Measurements from ENCODE around the gene USP8. TPM values are rescaled to one million over a fixed set of nuclear protein-coding genes. Genes with fewer than 3 reads are reported as not detected.

USP8 gene
- total RNA-seq, 6 donors from 2014 or later = 21.8 to 65.4 (median 53.2) TPM

GRCh38 chr15:50562735-50563640 is 138.8 kb downstream of the USP8 start:
- H3K27ac ChIP-seq = no peak overlapping the region
- peaks cover 11 to 76% (median 26%) of the 10 kb centered on the region in 4 donors for H3K36me3 ChIP-seq
- DNase-seq (no peak), ATAC-seq (ENCODE audit: low FRiP score in 2 of 2) (no peak)
- no peaks in the 10 kb centered on the region for H3K4me1 ChIP-seq
- no peaks in the 10 kb centered on the region for H3K27me3 ChIP-seq
- TF ChIP-seq POLR2AphosphoS5 (IDR thresholded peaks at IDR 0.05) (no peak), POLR2A (IDR thresholded peaks at IDR 0.05) (no peak)
- H3K9me3 ChIP-seq = no peaks in the 10 kb centered on the region
- 75 to 80% methylated on average over 4 of the region's 4 CpGs for WGBS, 2 donors
- H3K4me3 ChIP-seq = no peak overlapping the region

GRCh38 chr15:50563756-50564155 is 139.6 kb downstream of the USP8 start:
- no peak overlapping the region for H3K27ac ChIP-seq
- peaks cover 11 to 77% (median 30%) of the 10 kb centered on the region in 4 donors for H3K36me3 ChIP-seq
- no peak overlapping the region for H3K4me3 ChIP-seq
- DNase-seq (no peak), ATAC-seq (ENCODE audit: low FRiP score in 2 of 2) (no peak)
- 90 to 98% methylated on average over 4 of the region's 4 CpGs for WGBS, 2 donors
- H3K4me1 ChIP-seq = no peaks in the 10 kb centered on the region
- no peaks in the 10 kb centered on the region for H3K27me3 ChIP-seq
- TF ChIP-seq EP300 (IDR thresholded peaks at IDR 0.05) (no peak), POLR2A (IDR thresholded peaks at IDR 0.05) (no peak), POLR2AphosphoS5 (IDR thresholded peaks at IDR 0.05) (no peak)
- TF ChIP-seq, protein P1, sequence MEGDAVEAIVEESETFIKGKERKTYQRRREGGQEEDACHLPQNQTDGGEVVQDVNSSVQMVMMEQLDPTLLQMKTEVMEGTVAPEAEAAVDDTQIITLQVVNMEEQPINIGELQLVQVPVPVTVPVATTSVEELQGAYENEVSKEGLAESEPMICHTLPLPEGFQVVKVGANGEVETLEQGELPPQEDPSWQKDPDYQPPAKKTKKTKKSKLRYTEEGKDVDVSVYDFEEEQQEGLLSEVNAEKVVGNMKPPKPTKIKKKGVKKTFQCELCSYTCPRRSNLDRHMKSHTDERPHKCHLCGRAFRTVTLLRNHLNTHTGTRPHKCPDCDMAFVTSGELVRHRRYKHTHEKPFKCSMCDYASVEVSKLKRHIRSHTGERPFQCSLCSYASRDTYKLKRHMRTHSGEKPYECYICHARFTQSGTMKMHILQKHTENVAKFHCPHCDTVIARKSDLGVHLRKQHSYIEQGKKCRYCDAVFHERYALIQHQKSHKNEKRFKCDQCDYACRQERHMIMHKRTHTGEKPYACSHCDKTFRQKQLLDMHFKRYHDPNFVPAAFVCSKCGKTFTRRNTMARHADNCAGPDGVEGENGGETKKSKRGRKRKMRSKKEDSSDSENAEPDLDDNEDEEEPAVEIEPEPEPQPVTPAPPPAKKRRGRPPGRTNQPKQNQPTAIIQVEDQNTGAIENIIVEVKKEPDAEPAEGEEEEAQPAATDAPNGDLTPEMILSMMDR (IDR thresholded peaks at IDR 0.05) = no peak
- no peaks in the 10 kb centered on the region for H3K9me3 ChIP-seq

Small RNA genes within 50 kb of the gene (small RNA-seq; reads per million reads assigned to genes)
- gene RNA5SP395 = 0 to 0.22 (median 0.06) reads per million in 4 donors

Other genes with a start within 250 kb of the USP8 start
- gene SLC27A2, start 242.2 kb upstream of the USP8 start, total RNA-seq = 10 to 100 TPM in 1 of 6 donors, 1 to 10 TPM in 4, under 1 TPM in 1; 0.66 to 18.2 (median 2.5) TPM
- 1 to 10 TPM in 5 of 6 donors, under 1 TPM in 1; 0.30 to 6.3 (median 3.4) TPM for gene HDC, start 158.7 kb upstream of the USP8 start, total RNA-seq
- 10 to 100 TPM in 4 of 6 donors, 1 to 10 TPM in 2; 7.3 to 22.5 (median 14.4) TPM for gene GABPB1, start 69.2 kb upstream of the USP8 start, total RNA-seq
- gene USP50, start 122.3 kb downstream of the USP8 start, total RNA-seq = under 1 TPM in 2 of 6 donors, not detected in 4; 0.31 to 0.67 TPM